Esophagus muscularis mucosa (tissue), 4 donors: ENCODE results near the gene LRRC4B. TPM values are rescaled to one million over a fixed set of nuclear protein-coding genes. Genes with fewer than 3 reads are reported as not detected.

Experiments
- DNase-seq: peaks from one replicate; pipeline ENCODE4 v3.0.0-alpha.2; 2017; ENCODE audit errors: extremely low spot score
- H3K27ac ChIP-seq, 4 donors: fragments of 200-600 bp; sonication (generic); replicated peaks in 1 of 4; 1 replicate in 3 of 4; 2 replicates in 1 of 4; pipeline ENCODE4 v1.5.1; 2016 to 2019; ENCODE audit warnings: mild to moderate bottlenecking in 1 of 4
- H3K27me3 ChIP-seq, 4 donors: fragments of 200-600 bp; sonication (generic); one replicate each; pipeline versions ENCODE4 v1.5.1 to v1.6.0; 2016 to 2019
- H3K36me3 ChIP-seq, 4 donors: fragments of 200-600 bp; sonication (generic); one replicate each; pipeline ENCODE4 v1.5.1; 2016 to 2019
- H3K4me1 ChIP-seq, 4 donors: fragments of 200-600 bp; sonication (generic); one replicate each; pipeline ENCODE4 v1.5.1; 2016 to 2019
- H3K4me3 ChIP-seq, 4 donors: fragments of 200-600 bp; sonication (generic); 1 replicate in 2 of 4; 2 replicates in 2 of 4; pipeline ENCODE4 v1.5.1; 2016 to 2019; ENCODE audit warnings: mild to moderate bottlenecking in 4 of 4, moderate library complexity in 1 of 4
- H3K9me3 ChIP-seq, 4 donors: fragments of 200-600 bp; sonication (generic); 1 replicate in 3 of 4; 2 replicates in 1 of 4; pipeline ENCODE4 v1.5.1; 2016 to 2019
- CTCF ChIP-seq, 3 experiments: fragments of 200-600 bp in 2 of 3; fragments of 450-650 bp in 1 of 3; sonication (generic) in 2 of 3; IDR thresholded peaks; one replicate each; pipeline ENCODE4 v1.5.1; 2017 to 2019; ENCODE audit warnings: antibody characterized with exemption in 3 of 3, mild to moderate bottlenecking in 2 of 3, moderate library complexity in 1 of 3
- EP300 ChIP-seq: sonication (generic); formaldehyde crosslinking; IDR thresholded peaks from one replicate; pipeline ENCODE4 v1.6.1; 2017; ENCODE audit warnings: antibody characterized with exemption
- POLR2A ChIP-seq: fragments of 450-650 bp; IDR thresholded peaks from one replicate; pipeline ENCODE4 v1.6.1; 2017; ENCODE audit warnings: antibody characterized with exemption, moderate library complexity, mild to moderate bottlenecking, low read depth
- POLR2AphosphoS5 ChIP-seq, 2 donors: sonication (generic); formaldehyde crosslinking; IDR thresholded peaks; one replicate each; pipeline ENCODE4 v1.6.1; 2017; ENCODE audit warnings: antibody characterized with exemption in 2 of 2
- WGBS: methylation state at CpG from one replicate; pipeline ENCODE4 v1.1.5; 2018; 5-methylcytosine and 5-hydroxymethylcytosine counted together
- intact Hi-C: fragments of 100-400 bp; cut with DNase I; formaldehyde crosslinking; loops from one replicate; pipeline ENCODE4 v1.15.1; 2023
- total RNA-seq, 4 donors: library from RNA; depleted of rRNA; stranded (reverse); fragments of >200 nt; gene quantifications; one replicate each; pipeline versions ENCODE4 v1.1.0 to v1.2.1, GENCODE V29; 2016

LRRC4B gene
- total RNA-seq, 4 donors from 2014 or later = 3.7 to 12.5 (median 6.7) TPM

GRCh38 chr19:50519006-50519575 lies 49.1 kb downstream of the LRRC4B start:
- DNase-seq = no peak
- WGBS = 98% methylated on average over 33 of the region's 40 CpGs
- peaks cover 0 to 12% (median 0%) of the 10 kb centered on the region in 4 donors for H3K36me3 ChIP-seq
- H3K27me3 ChIP-seq = peaks cover 0 to 37% (median 0%) of the 10 kb centered on the region in 4 donors
- TF ChIP-seq EP300 (no peak), CTCF (IDR thresholded peaks at IDR 0.05) (no peak), POLR2AphosphoS5 (IDR thresholded peaks at IDR 0.05) (no peak), POLR2A (no peak)
- no peak overlapping the region for H3K4me3 ChIP-seq
- intact Hi-C loops = no loop called here
- no peak overlapping the region for H3K27ac ChIP-seq
- H3K9me3 ChIP-seq = no peaks in the 10 kb centered on the region
- H3K4me1 ChIP-seq = no peaks in the 10 kb centered on the region

- Histone ChIP-seq H3K4me3 (no peak overlapping the region), H3K36me3 (peaks cover 0 to 12% (median 0%) of the 10 kb centered on the region in 4 donors), H3K4me1 (peaks cover 0 to 5% (median 0%) of the 10 kb centered on the region in 4 donors), H3K27ac (no peak overlapping the region), H3K27me3 (peaks cover 0 to 37% (median 0%) of the 10 kb centered on the region in 4 donors), H3K9me3 (no peaks in the 10 kb centered on the region)
- TF ChIP-seq EP300 = no peak
- TF ChIP-seq POLR2AphosphoS5 (IDR thresholded peaks at IDR 0.05) = no peak
- no peak for TF ChIP-seq CTCF (IDR thresholded peaks at IDR 0.05)
- TF ChIP-seq POLR2A = no peak
- intact Hi-C loops = no loop called here
- 96% methylated on average over 53 of the region's 87 CpGs for WGBS
- DNase-seq = no peak
Observed at GRCh38 chr19:50518091-50519005, 49.9 kb downstream of the LRRC4B start.

GRCh38 chr19:50517704-50518075 lies 50.5 kb downstream of the LRRC4B start:
- no peak for DNase-seq
- WGBS = 94% methylated on average over 19 of the region's 37 CpGs
- Histone ChIP-seq H3K4me3 (no peak overlapping the region), H3K4me1 (peaks cover 0 to 5% (median 0%) of the 10 kb centered on the region in 4 donors), H3K36me3 (peaks cover 0 to 12% (median 0%) of the 10 kb centered on the region in 4 donors), H3K9me3 (no peaks in the 10 kb centered on the region), H3K27me3 (peaks cover 0 to 37% (median 0%) of the 10 kb centered on the region in 4 donors), H3K27ac (no peak overlapping the region)
- TF ChIP-seq POLR2A (no peak), CTCF (IDR thresholded peaks at IDR 0.05) (no peak), POLR2AphosphoS5 (IDR thresholded peaks at IDR 0.05) (no peak), EP300 (no peak)
- intact Hi-C loops = no loop called here

- WGBS = 81% methylated on average over 51 of the region's 53 CpGs
- TF ChIP-seq POLR2A = no peak
- TF ChIP-seq EP300 = no peak
- no peak for TF ChIP-seq CTCF (IDR thresholded peaks at IDR 0.05)
- DNase-seq = no peak
- H3K27me3 ChIP-seq = peaks cover 0 to 37% (median 0%) of the 10 kb centered on the region in 4 donors
- H3K36me3 ChIP-seq = peaks cover 0 to 12% (median 0%) of the 10 kb centered on the region in 4 donors
- peaks cover 0 to 7% (median 2%) of the 10 kb centered on the region in 4 donors for H3K4me1 ChIP-seq
- H3K27ac ChIP-seq = no peak overlapping the region
- intact Hi-C loops = no loop called here
- H3K9me3 ChIP-seq = no peaks in the 10 kb centered on the region
- H3K4me3 ChIP-seq = no peak overlapping the region
Observed at GRCh38 chr19:50516964-50517703, 51.1 kb downstream of the LRRC4B start.
